Kidney tubule cell (primary cell): ENCODE data around the gene KIFC3.
"Not testable (repeated sequence)": the region's sequence is repeated elsewhere in the genome, so short reads cannot be mapped to it uniquely, and the experiment has no call there.

Source experiments
- DNase-seq: peaks from one replicate; pipeline ENCODE4 v3.0.0-alpha.2; 2018; ENCODE audit warnings: low spot score

KIFC3 gene

GRCh38 chr16:57722651-57723050 lies 79.6 kb downstream of the KIFC3 start:
- no peak for DNase-seq

DNA sequence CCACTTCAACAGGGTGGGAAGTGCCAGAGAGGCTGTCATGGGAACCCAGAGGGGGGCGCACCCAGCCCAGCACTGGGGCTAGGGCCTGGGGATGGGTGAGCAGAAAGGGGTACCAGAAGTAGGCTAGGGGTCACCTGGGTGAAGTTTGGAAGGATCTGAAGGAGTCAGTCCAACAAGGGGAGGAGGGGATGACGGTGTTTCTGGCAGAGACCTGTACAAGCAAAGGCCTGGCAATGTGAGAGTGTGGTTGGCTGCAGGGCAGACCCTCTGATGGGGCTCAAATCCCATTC lies 80.1 kb downstream of the KIFC3 start:
- DNase-seq: no peak

DNA sequence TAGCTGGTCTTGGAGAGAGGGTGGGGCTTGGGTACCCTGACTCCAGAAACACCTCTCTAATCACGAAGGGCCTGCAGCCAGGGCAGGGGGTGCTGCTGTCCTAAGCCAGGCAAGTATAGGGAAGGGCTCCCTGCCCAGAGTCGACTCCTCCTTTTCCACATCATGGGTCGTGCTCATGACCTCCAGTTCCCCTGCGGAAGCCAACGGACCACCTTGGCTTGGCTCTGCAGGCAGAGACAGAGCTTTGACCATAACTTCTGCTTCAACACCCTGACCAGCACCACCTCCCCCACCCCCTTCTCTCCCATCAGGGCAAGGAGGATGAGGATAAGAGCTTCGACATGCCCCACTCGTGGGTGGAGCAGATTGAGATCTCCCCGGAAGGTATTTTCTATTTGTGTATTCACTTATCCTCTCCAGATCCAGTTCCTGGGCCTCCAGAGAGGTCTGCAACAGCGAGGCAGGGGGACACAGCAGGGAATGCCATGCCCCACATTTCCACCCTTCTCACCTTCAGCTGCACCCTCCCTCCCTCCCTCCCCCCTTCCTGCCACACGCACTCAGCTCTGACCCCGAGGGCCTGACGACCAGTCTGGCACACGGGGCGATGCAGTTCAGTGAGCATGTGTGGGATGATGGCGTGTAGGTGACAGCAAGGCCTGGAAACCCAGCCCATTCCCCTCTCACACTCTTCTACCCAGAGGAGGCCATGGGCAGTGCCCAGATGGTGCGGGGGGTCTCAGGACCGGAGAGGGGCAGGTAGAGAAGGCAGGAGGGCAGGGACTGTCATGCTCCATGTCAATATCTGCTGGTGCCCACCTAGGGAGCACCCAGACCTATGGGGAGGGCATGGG lies 80.7 kb downstream of the KIFC3 start:
- peak; percentile 24 for DNase-seq

DNA sequence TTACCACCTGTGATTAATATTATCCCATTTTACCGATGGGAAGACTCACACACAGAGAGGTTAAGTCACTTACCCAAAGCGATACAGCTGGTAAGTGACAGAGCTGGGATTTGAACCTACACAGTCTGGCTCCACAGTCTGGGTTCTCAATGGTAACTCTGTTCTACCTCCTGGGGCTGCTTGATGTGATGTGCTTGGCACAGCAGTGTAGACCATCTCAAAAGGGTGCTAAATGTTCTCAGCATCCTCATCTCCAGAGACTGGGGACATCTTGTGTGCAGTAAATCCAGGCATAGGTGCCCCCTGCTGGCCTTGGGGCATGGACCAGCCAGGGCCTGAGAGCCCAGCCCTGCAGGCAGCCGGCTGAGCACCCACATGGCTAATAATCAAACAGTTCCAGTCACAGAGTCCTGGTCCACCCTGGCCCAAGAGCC lies 82.1 kb downstream of the KIFC3 start:
- peak; percentile 72 for DNase-seq

DNA sequence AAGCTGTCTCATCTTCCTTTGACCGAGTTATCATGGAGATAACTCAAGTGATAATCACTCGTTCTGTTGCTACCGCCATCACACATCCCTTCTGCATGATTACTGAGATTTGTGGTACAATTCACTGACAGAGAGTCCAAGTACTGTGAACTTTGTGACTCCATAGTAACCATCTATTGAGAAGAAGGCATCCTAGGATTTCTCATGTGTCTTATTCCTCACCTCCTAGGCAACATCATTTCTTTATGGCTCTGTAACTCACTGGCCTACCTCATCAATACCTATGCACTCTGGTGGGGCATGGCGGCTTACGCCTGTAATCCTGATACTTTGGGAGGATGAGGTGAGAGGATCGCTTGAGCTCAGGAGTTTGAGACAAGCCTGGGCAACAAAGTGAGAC lies 88.2 kb downstream of the KIFC3 start:
- no peak for DNase-seq

- DNase-seq: no peak
Measured at GRCh38 chr16:57713596-57713995, 88.7 kb downstream of the KIFC3 start.

DNA sequence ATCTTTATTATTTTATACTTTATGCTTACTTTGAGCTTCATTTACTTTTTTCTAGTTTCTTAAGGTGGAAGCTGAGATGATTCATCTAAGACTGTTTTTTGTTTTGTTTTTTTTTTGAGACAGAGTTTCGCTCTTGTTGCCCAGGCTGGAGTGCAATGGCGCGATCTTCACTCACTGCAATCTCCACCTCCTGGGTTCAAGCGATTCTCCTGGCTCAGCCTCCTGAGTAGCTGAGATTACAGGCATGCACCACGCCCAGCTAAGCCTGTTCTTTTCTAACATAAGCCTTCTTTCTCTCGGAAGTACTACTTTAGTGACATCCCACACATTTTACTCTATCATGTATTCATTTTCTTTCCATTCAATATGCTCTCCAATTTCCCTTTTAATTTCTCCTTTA lies 89.7 kb downstream of the KIFC3 start:
- not testable (repeated sequence) for DNase-seq

DNA sequence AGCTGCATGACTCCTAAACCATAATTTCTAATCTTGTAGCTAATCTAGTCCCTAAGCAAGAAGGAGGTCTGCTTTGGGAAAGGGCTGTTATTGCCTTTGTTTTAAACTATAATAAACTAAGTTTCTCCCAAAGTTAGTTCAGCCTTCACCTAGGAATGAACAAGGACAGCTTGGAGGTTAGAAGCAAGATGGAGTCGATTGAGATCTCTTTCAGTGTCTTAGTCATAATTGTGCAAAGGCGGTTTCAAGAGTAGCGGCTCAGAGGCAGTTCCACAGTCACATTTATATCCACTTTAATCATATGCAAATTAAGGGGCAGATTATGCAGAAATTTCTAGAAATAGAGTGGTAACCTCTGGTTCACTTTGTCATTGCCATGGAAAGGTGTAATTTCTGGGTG lies 90.3 kb downstream of the KIFC3 start:
- DNase-seq: no peak

DNA sequence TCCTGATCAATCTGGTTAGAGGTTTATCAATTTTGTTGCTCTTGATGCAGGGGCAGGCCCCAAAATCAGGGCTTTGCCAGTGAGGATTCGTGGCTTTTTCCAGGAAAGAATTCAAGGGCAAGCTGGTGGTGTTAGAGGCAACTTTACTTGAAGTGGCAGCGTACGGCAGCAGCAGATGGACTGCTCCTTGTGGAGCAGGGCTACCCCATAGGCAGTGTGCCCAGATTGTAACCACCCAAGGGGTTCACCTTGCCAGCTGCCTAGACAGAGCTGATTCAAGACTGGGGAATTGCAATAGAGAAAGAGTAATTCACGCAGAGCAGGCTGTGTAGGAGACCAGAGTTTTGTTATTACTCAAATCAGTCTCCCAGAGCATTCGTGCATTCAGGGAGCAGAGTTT lies 90.9 kb downstream of the KIFC3 start:
- DNase-seq: no peak

DNA sequence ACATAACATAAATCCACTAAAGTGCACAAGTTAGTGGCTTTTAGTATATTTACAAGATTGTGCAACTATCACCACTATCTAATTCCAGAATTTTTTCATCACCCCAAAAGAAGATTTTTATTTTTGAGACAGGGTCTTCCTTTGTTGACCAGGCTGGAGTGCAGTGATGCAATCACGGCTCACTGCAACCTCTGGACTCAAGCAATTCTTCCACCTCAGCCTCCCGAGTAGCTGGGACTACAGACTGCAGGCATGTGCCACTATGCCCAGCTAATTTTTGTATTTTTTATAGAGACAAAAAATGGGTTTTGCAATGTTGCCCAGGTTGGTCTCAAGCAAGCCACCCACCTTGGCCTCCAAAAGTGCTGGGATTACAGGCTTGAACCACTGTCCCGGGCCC lies 92.6 kb downstream of the KIFC3 start:
- DNase-seq: no peak
